CD14-positive monocyte (primary cell): Measurements from ENCODE around the gene ATP5F1D. TPM values are rescaled to one million over a fixed set of nuclear protein-coding genes. Genes with fewer than 3 reads are reported as not detected.
"Not testable (repeated sequence)": the region's sequence is repeated elsewhere in the genome, so short reads cannot be mapped to it uniquely, and the experiment has no call there.

Experiments used
- DNase-seq, 3 donors: peaks; one replicate each; pipeline ENCODE4 v3.0.0-alpha.2; 2011 to 2022
- H2AFZ ChIP-seq: 2 replicates; pipeline ENCODE4 v1.6.0; 2012; ENCODE audit warnings: mild to moderate bottlenecking, low read depth, low read length, inconsistent platforms; ENCODE audit not compliant: insufficient read depth, poor library complexity, severe bottlenecking
- H3K27ac ChIP-seq, 2 donors: 1 replicate in 1 of 2; 2 replicates in 1 of 2; pipeline ENCODE4 v1.5.1; 2012 to 2013; ENCODE audit warnings: low read length in 2 of 2, control low read depth in 1 of 2, inconsistent platforms in 1 of 2, low read depth in 1 of 2, mild to moderate bottlenecking in 1 of 2
- H3K27me3 ChIP-seq, 2 donors: one replicate each; pipeline versions ENCODE4 v1.6.0 to v1.6.1; 2011 to 2013; ENCODE audit warnings: low read length in 2 of 2; ENCODE audit not compliant: control insufficient read depth in 2 of 2, insufficient read depth in 2 of 2
- H3K36me3 ChIP-seq, 2 donors: replicated peaks in 1 of 2; 1 replicate in 1 of 2; 2 replicates in 1 of 2; pipeline versions ENCODE4 v1.5.1 to v1.6.1; 2012 to 2013; ENCODE audit warnings: low read length in 2 of 2, control low read depth in 1 of 2, inconsistent platforms in 1 of 2, mild to moderate bottlenecking in 1 of 2; ENCODE audit not compliant: insufficient read depth in 2 of 2, control insufficient read depth in 1 of 2
- H3K4me1 ChIP-seq, 2 donors: 1 replicate in 1 of 2; 2 replicates in 1 of 2; pipeline versions ENCODE4 v1.5.1 to v1.6.1; 2012 to 2013; ENCODE audit warnings: low read length in 2 of 2, control low read depth in 1 of 2, inconsistent platforms in 1 of 2, mild to moderate bottlenecking in 1 of 2, moderate library complexity in 1 of 2; ENCODE audit not compliant: insufficient read depth in 2 of 2, control insufficient read depth in 1 of 2
- H3K4me2 ChIP-seq: replicated peaks from 2 replicates; pipeline ENCODE3; 2012; ENCODE audit warnings: low read length, moderate library complexity, mild to moderate bottlenecking; ENCODE audit not compliant: poor library complexity, severe bottlenecking; ENCODE audit errors: extremely low read depth
- H3K4me3 ChIP-seq, 3 experiments: fragments of 200-600 bp in 1 of 3; sonication (generic) in 1 of 3; replicated peaks in 1 of 3; 1 replicate in 2 of 3; 2 replicates in 1 of 3; pipeline ENCODE4 v1.5.1; 2011 to 2013; ENCODE audit warnings: low read length in 3 of 3, mild to moderate bottlenecking in 3 of 3, control low read depth in 2 of 3, low read depth in 2 of 3, inconsistent platforms in 1 of 3, moderate library complexity in 1 of 3
- H3K79me2 ChIP-seq: 2 replicates; pipeline ENCODE4 v1.6.0; 2012; ENCODE audit warnings: mild to moderate bottlenecking, control low read depth, inconsistent platforms, low read length, moderate library complexity; ENCODE audit not compliant: insufficient read depth
- H3K9ac ChIP-seq: 2 replicates; pipeline ENCODE4 v1.6.0; 2017; ENCODE audit warnings: low read length, mild to moderate bottlenecking; ENCODE audit not compliant: insufficient read depth, poor library complexity, severe bottlenecking
- H3K9me3 ChIP-seq, 2 donors: replicated peaks in 1 of 2; 1 replicate in 1 of 2; 2 replicates in 1 of 2; pipeline versions ENCODE4 v1.5.1 to v1.6.1; 2012 to 2013; ENCODE audit warnings: low read length in 2 of 2, control low read depth in 1 of 2; ENCODE audit not compliant: control insufficient read depth in 1 of 2, insufficient read depth in 1 of 2
- H4K20me1 ChIP-seq: 2 replicates; pipeline ENCODE4 v1.6.0; 2012; ENCODE audit warnings: mild to moderate bottlenecking, low read length, control low read depth, moderate library complexity; ENCODE audit not compliant: insufficient read depth
- H3K27ac Mint-ChIP-seq, 7 donors: one replicate each; pipeline ENCODE4 v1.8.0; 2020; ENCODE audit warnings: mild to moderate bottlenecking in 7 of 7, mixed read lengths in 7 of 7, moderate library complexity in 6 of 7, inconsistent platforms in 2 of 7
- H3K27me3 Mint-ChIP-seq, 3 donors: one replicate each; pipeline ENCODE4 v1.8.0; 2021 to 2022; ENCODE audit warnings: low read depth in 3 of 3, mild to moderate bottlenecking in 3 of 3, mixed read lengths in 3 of 3, moderate library complexity in 3 of 3, inconsistent platforms in 1 of 3
- H3K36me3 Mint-ChIP-seq, 2 donors: one replicate each; pipeline ENCODE4 v1.8.0; 2020; ENCODE audit warnings: mixed read lengths in 2 of 2, inconsistent platforms in 1 of 2, mild to moderate bottlenecking in 1 of 2
- H3K4me1 Mint-ChIP-seq: one replicate; pipeline ENCODE4 v1.8.0; 2020; ENCODE audit warnings: mild to moderate bottlenecking, mixed read lengths
- H3K4me3 Mint-ChIP-seq, 2 donors: one replicate each; pipeline ENCODE4 v1.8.0; 2020; ENCODE audit warnings: mild to moderate bottlenecking in 2 of 2, mixed read lengths in 2 of 2, moderate library complexity in 1 of 2
- H3K9me3 Mint-ChIP-seq, 7 donors: one replicate each; pipeline ENCODE4 v1.8.0; 2020 to 2022; ENCODE audit warnings: mixed read lengths in 7 of 7, mild to moderate bottlenecking in 6 of 7, moderate library complexity in 6 of 7, inconsistent platforms in 2 of 7
- WGBS: methylation state at CpG from one replicate; pipeline ENCODE4 v1.1.5; 2013; ENCODE audit warnings: missing lambda C conversion rate; ENCODE audit not compliant: insufficient coverage; 5-methylcytosine and 5-hydroxymethylcytosine counted together
- intact Hi-C, 2 donors: fragments of 100-400 bp; cut with micrococcal nuclease; formaldehyde crosslinking; loops; one replicate each; pipeline versions ENCODE4 v1.15.0 to v1.15.1; 2023
- polyA plus RNA-seq, 3 donors: library from polyadenylated mRNA; depleted of rRNA in 1 of 3; unstranded in 2 of 3; stranded (reverse) in 1 of 3; fragments of 300-500 nt in 2 of 3; fragments of >200 nt in 1 of 3; fragmentation: Illumina TruSeq in 2 of 3; gene quantifications; 1 replicate in 2 of 3; 2 replicates in 1 of 3; pipeline ENCODE4 v1.2.3, GENCODE V29; 2012 to 2021
- TF ChIP-seq, protein P1 (sequence below): fragments of 200-600 bp; IDR thresholded peaks from one replicate; pipeline ENCODE4 v1.8.0; 2022; ENCODE audit warnings: antibody characterized with exemption, mild to moderate bottlenecking

Gene ATP5F1D
- polyA plus RNA-seq, 3 donors, result 122 to 160 (median 143) TPM

- Mint-ChIP-seq H3K4me1 (peaks cover 49% of the 10 kb centered on the region), H3K36me3 (peaks cover 15 to 26% of the 10 kb centered on the region in 2 donors), H3K4me3 (peak overlapping the region; percentile 97), H3K27ac (peak overlapping the region; percentile 89 to 93 (median 92)), H3K9me3 (no peaks in the 10 kb centered on the region), H3K27me3 (peaks cover 0 to 4% (median 1%) of the 10 kb centered on the region in 3 donors)
- TF ChIP-seq, protein P1, sequence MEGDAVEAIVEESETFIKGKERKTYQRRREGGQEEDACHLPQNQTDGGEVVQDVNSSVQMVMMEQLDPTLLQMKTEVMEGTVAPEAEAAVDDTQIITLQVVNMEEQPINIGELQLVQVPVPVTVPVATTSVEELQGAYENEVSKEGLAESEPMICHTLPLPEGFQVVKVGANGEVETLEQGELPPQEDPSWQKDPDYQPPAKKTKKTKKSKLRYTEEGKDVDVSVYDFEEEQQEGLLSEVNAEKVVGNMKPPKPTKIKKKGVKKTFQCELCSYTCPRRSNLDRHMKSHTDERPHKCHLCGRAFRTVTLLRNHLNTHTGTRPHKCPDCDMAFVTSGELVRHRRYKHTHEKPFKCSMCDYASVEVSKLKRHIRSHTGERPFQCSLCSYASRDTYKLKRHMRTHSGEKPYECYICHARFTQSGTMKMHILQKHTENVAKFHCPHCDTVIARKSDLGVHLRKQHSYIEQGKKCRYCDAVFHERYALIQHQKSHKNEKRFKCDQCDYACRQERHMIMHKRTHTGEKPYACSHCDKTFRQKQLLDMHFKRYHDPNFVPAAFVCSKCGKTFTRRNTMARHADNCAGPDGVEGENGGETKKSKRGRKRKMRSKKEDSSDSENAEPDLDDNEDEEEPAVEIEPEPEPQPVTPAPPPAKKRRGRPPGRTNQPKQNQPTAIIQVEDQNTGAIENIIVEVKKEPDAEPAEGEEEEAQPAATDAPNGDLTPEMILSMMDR, result no peak
- Histone ChIP-seq H3K4me1 (peaks cover 47 to 60% of the 10 kb centered on the region in 2 donors), H2AFZ (peak overlapping the region; percentile 65), H3K27ac (peak overlapping the region; percentile 51 to 83), H4K20me1 (peaks cover 54% of the 10 kb centered on the region), H3K4me3 (peak overlapping the region; percentile 73 to 96 (median 87)), H3K79me2 (peaks cover 60% of the 10 kb centered on the region), H3K9ac (peak overlapping the region; percentile 73), H3K9me3 (no peaks in the 10 kb centered on the region), H3K27me3 (no peaks in the 10 kb centered on the region), H3K36me3 (peaks cover 0 to 10% of the 10 kb centered on the region in 2 donors), H3K4me2 (peak overlapping the region; percentile 95)
- peak; percentile 58 to 78 (median 66) for DNase-seq
- intact Hi-C loops, result no loop called here
- under 1% methylated on average over 30 of the region's 38 CpGs for WGBS
Observed at GRCh38 chr19:1206864-1207450, 34.6 kb upstream of the ATP5F1D start.

DNA sequence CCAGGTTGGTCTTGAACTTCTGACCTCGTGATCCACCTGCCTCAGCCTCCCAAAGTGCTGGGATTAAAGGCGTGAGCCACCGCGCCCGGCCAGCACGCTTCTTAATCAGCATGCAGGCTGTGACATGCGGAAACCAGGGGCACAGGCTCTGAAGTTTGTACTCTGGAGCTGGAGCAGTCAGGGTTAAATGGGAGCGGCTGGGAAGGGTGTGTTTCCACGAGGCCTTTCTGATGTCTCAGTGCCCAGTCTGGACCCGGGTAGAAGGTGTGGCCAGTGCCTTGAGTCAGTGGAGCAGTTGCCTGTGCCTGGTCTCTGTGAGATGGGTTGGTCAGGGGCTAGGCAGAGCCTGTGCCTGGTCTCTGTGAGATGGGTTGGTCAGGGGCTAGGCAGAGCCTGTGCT, 32.7 kb upstream of the ATP5F1D start:
- H3K27ac ChIP-seq, H2AFZ ChIP-seq, H3K9ac ChIP-seq, H3K4me3 ChIP-seq, H3K9me3 ChIP-seq, H3K27me3 ChIP-seq, H3K36me3 ChIP-seq, intact Hi-C loops, H3K9me3 Mint-ChIP-seq, H3K27me3 Mint-ChIP-seq, DNase-seq: not testable (repeated sequence)
- H4K20me1 ChIP-seq, result peaks cover 67% of the 10 kb centered on the region
- H3K4me2 ChIP-seq, result peak overlapping the region; percentile 13
- peaks cover 72% of the 10 kb centered on the region for H3K79me2 ChIP-seq
- WGBS, result 80% methylated on average over 10 of the region's 10 CpGs
- peaks cover 49% of the 10 kb centered on the region for H3K4me1 Mint-ChIP-seq
- H3K36me3 Mint-ChIP-seq, result peaks cover 19 to 36% of the 10 kb centered on the region in 2 donors
- H3K27ac Mint-ChIP-seq, result peak overlapping the region in 1 of 7 donors; percentile 53
- H3K4me1 ChIP-seq, result peaks cover 54 to 67% of the 10 kb centered on the region in 2 donors
- H3K4me3 Mint-ChIP-seq, result peak overlapping the region in 1 of 2 donors; percentile 34
